Fibroblast of lung (primary cell): ENCODE measurements around the gene RPS26.

ENCODE experiments used
- EZH2 ChIP-seq: IDR thresholded peaks from 2 replicates; pipeline ENCODE4 v1.5.1; 2012; ENCODE audit warnings: low read length, control low read depth, mild to moderate bottlenecking; ENCODE audit errors: missing control alignments
- TF ChIP-seq, protein P1 (sequence below), 2 donors: IDR thresholded peaks in 1 of 2; conservative IDR thresholded peaks in 1 of 2; 1 replicate in 1 of 2; 2 replicates in 1 of 2; pipeline ENCODE4 v1.5.1; 2011 to 2012; ENCODE audit warnings: low read length in 2 of 2, control low read depth in 1 of 2, inconsistent platforms in 1 of 2, low read depth in 1 of 2, mild to moderate bottlenecking in 1 of 2

DNA sequence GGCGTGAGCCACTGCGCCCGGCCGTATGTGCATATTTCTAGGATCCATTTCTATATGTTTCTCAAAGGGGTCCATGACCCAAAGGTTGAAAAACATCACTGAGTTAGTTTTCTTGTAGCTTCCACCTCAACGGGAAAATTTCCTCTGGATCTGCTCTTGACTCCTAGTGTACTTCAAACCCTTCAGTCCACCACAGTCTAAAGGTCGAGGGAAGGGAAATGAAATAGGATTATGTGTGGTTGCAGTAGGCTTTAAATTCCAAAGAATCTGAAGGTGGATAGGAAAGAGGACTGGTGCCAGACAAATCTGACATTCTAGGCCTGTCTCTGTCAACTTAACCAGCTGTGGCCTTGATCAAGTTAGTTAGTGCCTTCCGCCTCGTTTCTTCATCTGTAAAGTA is 46.4 kb upstream of the RPS26 start:
- TF ChIP-seq, protein P1, sequence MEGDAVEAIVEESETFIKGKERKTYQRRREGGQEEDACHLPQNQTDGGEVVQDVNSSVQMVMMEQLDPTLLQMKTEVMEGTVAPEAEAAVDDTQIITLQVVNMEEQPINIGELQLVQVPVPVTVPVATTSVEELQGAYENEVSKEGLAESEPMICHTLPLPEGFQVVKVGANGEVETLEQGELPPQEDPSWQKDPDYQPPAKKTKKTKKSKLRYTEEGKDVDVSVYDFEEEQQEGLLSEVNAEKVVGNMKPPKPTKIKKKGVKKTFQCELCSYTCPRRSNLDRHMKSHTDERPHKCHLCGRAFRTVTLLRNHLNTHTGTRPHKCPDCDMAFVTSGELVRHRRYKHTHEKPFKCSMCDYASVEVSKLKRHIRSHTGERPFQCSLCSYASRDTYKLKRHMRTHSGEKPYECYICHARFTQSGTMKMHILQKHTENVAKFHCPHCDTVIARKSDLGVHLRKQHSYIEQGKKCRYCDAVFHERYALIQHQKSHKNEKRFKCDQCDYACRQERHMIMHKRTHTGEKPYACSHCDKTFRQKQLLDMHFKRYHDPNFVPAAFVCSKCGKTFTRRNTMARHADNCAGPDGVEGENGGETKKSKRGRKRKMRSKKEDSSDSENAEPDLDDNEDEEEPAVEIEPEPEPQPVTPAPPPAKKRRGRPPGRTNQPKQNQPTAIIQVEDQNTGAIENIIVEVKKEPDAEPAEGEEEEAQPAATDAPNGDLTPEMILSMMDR (conservative IDR thresholded peaks at IDR 0.05 in 1 of 2, IDR thresholded peaks at IDR 0.05 in 1 of 2; ENCODE audit: low read depth in 1 of 2, low read length in 2 of 2): no peak
- no peak for TF ChIP-seq EZH2
